Mammary epithelial cell (primary cell): ENCODE results near the gene ATP1B1.

ENCODE experiments used
- CTCF ChIP-seq, 2 donors: IDR thresholded peaks in 1 of 2; conservative IDR thresholded peaks in 1 of 2; 2 replicates each; pipeline ENCODE4 v1.5.1; 2011 to 2012; ENCODE audit warnings: inconsistent platforms in 2 of 2, low read length in 2 of 2, mild to moderate bottlenecking in 2 of 2, control low read depth in 1 of 2, low read depth in 1 of 2; ENCODE audit not compliant: insufficient read depth in 1 of 2; ENCODE audit errors: extremely low read depth in 1 of 2
- EZH2 ChIP-seq: IDR thresholded peaks from 2 replicates; pipeline ENCODE4 v1.6.1; 2012; ENCODE audit warnings: low read length, inconsistent platforms, borderline replicate concordance

- no peak for TF ChIP-seq CTCF (conservative IDR thresholded peaks at IDR 0.05 in 1 of 2, IDR thresholded peaks at IDR 0.05 in 1 of 2; ENCODE audit: extremely low read depth in 1 of 2, insufficient read depth in 1 of 2, low read depth in 1 of 2, low read length in 2 of 2)
- no peak for TF ChIP-seq EZH2
Observed at GRCh38 chr1:169121146-169121923, 14.8 kb downstream of the ATP1B1 start.
